Upper lobe of left lung (tissue), 6 donors: ENCODE measurements around the gene BMPR1B. TPM values are rescaled to one million over a fixed set of nuclear protein-coding genes. Genes with fewer than 3 reads are reported as not detected.

Source experiments
- ATAC-seq, 2 donors: fragments of 200-7000 bp; cut with Tn5 transposase; one replicate each; pipeline ENCODE4 v1.9.1; 2022; ENCODE audit warnings: mild to moderate bottlenecking in 2 of 2, moderate library complexity in 2 of 2; ENCODE audit not compliant: low FRiP score in 2 of 2
- DNase-seq, 2 donors: peaks; one replicate each; pipeline ENCODE4 v3.0.0-alpha.2; 2019 to 2020
- H3K27ac ChIP-seq, 4 donors: fragments of 200-600 bp; sonication (generic); one replicate each; pipeline ENCODE4 v1.5.1; 2016 to 2019
- H3K27me3 ChIP-seq, 4 donors: fragments of 200-600 bp; sonication (generic); one replicate each; pipeline ENCODE4 v1.5.1; 2017 to 2019
- H3K36me3 ChIP-seq, 4 donors: fragments of 200-600 bp; sonication (generic); one replicate each; pipeline ENCODE4 v1.5.1; 2016 to 2019
- H3K4me1 ChIP-seq, 4 donors: fragments of 200-600 bp; sonication (generic); one replicate each; pipeline ENCODE4 v1.5.1; 2018 to 2019
- H3K4me3 ChIP-seq, 4 donors: fragments of 200-600 bp; sonication (generic); one replicate each; pipeline ENCODE4 v1.5.1; 2017 to 2019; ENCODE audit warnings: mild to moderate bottlenecking in 2 of 4, moderate library complexity in 1 of 4
- H3K9me3 ChIP-seq, 4 donors: fragments of 200-600 bp; sonication (generic); one replicate each; pipeline ENCODE4 v1.5.1; 2018 to 2019
- CTCF ChIP-seq, 6 experiments: fragments of 450-650 bp in 4 of 6; fragments of 200-600 bp in 2 of 6; sonication (generic) in 2 of 6; IDR thresholded peaks; one replicate each; pipeline ENCODE4 v1.5.1; 2016 to 2019; ENCODE audit warnings: antibody characterized with exemption in 6 of 6
- EP300 ChIP-seq, 4 donors: sonication (generic); formaldehyde crosslinking; IDR thresholded peaks; one replicate each; pipeline ENCODE4 v1.5.1; 2017; ENCODE audit warnings: antibody characterized with exemption in 4 of 4, control low read depth in 2 of 4
- POLR2A ChIP-seq, 4 donors: fragments of 450-650 bp; IDR thresholded peaks; one replicate each; pipeline ENCODE4 v1.5.1; 2016 to 2017; ENCODE audit warnings: antibody characterized with exemption in 4 of 4, mild to moderate bottlenecking in 2 of 4
- POLR2AphosphoS5 ChIP-seq, 2 donors: sonication (generic); formaldehyde crosslinking; IDR thresholded peaks; one replicate each; pipeline ENCODE4 v1.5.1; 2017; ENCODE audit warnings: antibody characterized with exemption in 2 of 2
- WGBS, 2 donors: methylation state at CpG; one replicate each; pipeline ENCODE4 v1.1.5; 2017 to 2018; 5-methylcytosine and 5-hydroxymethylcytosine counted together
- total RNA-seq, 6 donors: library from RNA; depleted of rRNA in 4 of 6; stranded (reverse); fragments of >200 nt in 4 of 6; gene quantifications; one replicate each; pipeline versions ENCODE4 v1.1.0 to v1.2.1, GENCODE V29; 2016 to 2021
- donor health status: DM: no; HTN: no; CAD: no; lungs with moderate emphysema.
- donor health status: DM: no; HTN: yes; CAD: no; lungs with severe emphysema.

Gene BMPR1B
- total RNA-seq, 6 donors from 2014 or later: 0.78 to 7.7 (median 3.5) TPM

DNA sequence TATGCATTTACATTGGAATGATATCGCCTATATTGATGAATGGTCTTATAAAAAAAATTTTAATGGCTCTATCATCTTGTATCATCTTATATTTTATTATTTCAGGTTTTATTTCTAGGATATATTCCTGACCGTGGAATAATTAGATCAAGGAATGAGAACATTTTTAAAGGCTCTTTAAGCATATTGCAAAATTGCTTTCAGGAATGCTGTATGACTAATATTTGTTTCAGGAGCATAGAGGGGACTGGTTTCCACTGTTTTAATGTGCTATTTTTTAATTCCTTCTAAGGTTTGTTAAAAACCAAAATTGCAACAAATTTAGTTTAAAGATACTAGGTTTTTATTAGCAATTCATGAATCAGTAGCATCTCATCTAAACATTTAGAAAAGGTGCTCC lies 120.2 kb downstream of the BMPR1B start:
- Histone ChIP-seq H3K27ac (no peak overlapping the region), H3K9me3 (no peaks in the 10 kb centered on the region), H3K4me3 (no peak overlapping the region), H3K36me3 (no peaks in the 10 kb centered on the region), H3K4me1 (no peaks in the 10 kb centered on the region), H3K27me3 (no peaks in the 10 kb centered on the region)
- no peak for DNase-seq
- ATAC-seq: no peak
- 81 to 82% methylated on average over 2 of the region's 2 CpGs for WGBS, 2 donors
- TF ChIP-seq CTCF (IDR thresholded peaks at IDR 0.05): no peak
- TF ChIP-seq POLR2AphosphoS5 (IDR thresholded peaks at IDR 0.05): no peak
- TF ChIP-seq POLR2A (IDR thresholded peaks at IDR 0.05): no peak
- TF ChIP-seq EP300 (IDR thresholded peaks at IDR 0.05): no peak

DNA sequence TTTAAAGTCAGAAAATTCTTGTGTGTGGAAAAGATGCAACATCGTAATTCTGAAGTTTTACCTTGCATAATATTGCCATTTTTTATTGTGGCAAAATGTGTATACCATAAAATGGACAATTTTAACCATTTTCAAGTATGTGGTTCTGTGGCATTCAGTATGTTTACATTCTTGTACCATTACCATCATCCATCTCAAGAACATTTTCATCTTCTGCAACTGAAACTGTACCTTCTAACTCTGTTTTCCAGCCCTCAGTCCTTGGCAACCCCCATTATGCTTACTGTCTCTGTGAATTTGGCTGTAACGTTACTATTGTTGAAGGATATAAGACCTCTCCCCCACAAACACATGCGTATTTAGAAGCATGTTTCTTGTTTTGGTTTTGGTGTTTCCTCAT lies 123.2 kb downstream of the BMPR1B start:
- H3K4me3 ChIP-seq: no peak overlapping the region
- 89 to 93% methylated on average over 3 of the region's 3 CpGs for WGBS, 2 donors
- no peaks in the 10 kb centered on the region for H3K4me1 ChIP-seq
- no peaks in the 10 kb centered on the region for H3K36me3 ChIP-seq
- H3K27ac ChIP-seq: no peak overlapping the region
- no peak for TF ChIP-seq POLR2AphosphoS5 (IDR thresholded peaks at IDR 0.05)
- TF ChIP-seq CTCF (IDR thresholded peaks at IDR 0.05): no peak
- no peak for TF ChIP-seq EP300 (IDR thresholded peaks at IDR 0.05)
- TF ChIP-seq POLR2A (IDR thresholded peaks at IDR 0.05): no peak
- DNase-seq (no peak), ATAC-seq (no peak)
- H3K27me3 ChIP-seq: no peaks in the 10 kb centered on the region
- no peaks in the 10 kb centered on the region for H3K9me3 ChIP-seq

DNA sequence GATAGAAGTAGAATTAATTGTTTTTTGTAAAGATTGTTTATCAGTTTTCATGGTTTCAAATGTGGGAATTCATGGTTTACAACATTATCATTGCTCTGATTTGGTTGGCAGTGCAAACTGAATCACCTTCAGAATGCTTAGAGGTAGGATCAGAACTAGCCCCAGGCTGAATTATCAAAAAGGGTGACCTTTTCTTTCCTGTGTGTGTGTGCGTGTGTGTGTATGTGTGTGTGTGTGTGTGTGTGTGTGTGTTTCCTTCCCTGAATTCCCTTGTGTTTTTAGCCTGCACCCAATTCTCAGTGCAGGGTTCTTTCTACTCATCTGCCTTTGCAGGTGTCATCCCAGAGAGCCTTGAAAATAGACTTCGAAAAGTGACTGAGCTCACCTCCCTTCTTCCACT lies 125.0 kb downstream of the BMPR1B start:
- no peaks in the 10 kb centered on the region for H3K9me3 ChIP-seq
- 66 to 71% methylated on average over 2 of the region's 2 CpGs for WGBS, 2 donors
- no peaks in the 10 kb centered on the region for H3K27me3 ChIP-seq
- no peaks in the 10 kb centered on the region for H3K4me1 ChIP-seq
- no peak overlapping the region for H3K4me3 ChIP-seq
- no peak for ATAC-seq
- no peak for DNase-seq
- no peak overlapping the region for H3K27ac ChIP-seq
- no peaks in the 10 kb centered on the region for H3K36me3 ChIP-seq
- TF ChIP-seq POLR2A (IDR thresholded peaks at IDR 0.05) (no peak), EP300 (IDR thresholded peaks at IDR 0.05) (no peak), POLR2AphosphoS5 (IDR thresholded peaks at IDR 0.05) (no peak), CTCF (IDR thresholded peaks at IDR 0.05) (no peak)

DNA sequence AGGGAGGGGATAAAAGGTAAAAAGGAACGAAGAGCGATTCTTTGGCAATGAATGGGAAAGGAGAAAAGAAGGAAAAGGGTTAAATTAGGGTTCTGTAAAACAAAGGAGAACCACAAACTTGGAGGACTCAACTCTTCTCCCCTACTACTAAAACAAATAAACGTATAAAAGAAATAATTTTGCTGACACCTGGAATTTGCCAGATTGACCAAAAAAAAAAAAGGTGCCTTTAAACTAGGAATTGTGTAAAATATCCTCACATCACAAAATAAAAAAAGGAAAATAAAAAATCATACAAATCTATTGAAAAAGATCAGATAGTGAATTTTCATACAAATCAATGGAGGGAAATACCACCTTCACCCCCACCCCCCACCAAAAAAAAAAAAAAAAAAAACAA lies 129.3 kb downstream of the BMPR1B start:
- 67 to 80% methylated on average over 3 of the region's 3 CpGs for WGBS, 2 donors
- H3K9me3 ChIP-seq: no peaks in the 10 kb centered on the region
- H3K27ac ChIP-seq: no peak overlapping the region
- H3K4me1 ChIP-seq: no peaks in the 10 kb centered on the region
- TF ChIP-seq CTCF (IDR thresholded peaks at IDR 0.05) (no peak), POLR2A (IDR thresholded peaks at IDR 0.05) (no peak), EP300 (IDR thresholded peaks at IDR 0.05) (no peak), POLR2AphosphoS5 (IDR thresholded peaks at IDR 0.05) (no peak)
- H3K4me3 ChIP-seq: no peak overlapping the region
- H3K27me3 ChIP-seq: no peaks in the 10 kb centered on the region
- no peaks in the 10 kb centered on the region for H3K36me3 ChIP-seq
- ATAC-seq (no peak), DNase-seq (no peak)

- no peak overlapping the region for H3K27ac ChIP-seq
- H3K36me3 ChIP-seq: no peaks in the 10 kb centered on the region
- no peaks in the 10 kb centered on the region for H3K9me3 ChIP-seq
- ATAC-seq (no peak), DNase-seq (no peak)
- no peaks in the 10 kb centered on the region for H3K27me3 ChIP-seq
- TF ChIP-seq EP300 (IDR thresholded peaks at IDR 0.05): no peak
- no peak for TF ChIP-seq CTCF (IDR thresholded peaks at IDR 0.05)
- no peak for TF ChIP-seq POLR2A (IDR thresholded peaks at IDR 0.05)
- no peak for TF ChIP-seq POLR2AphosphoS5 (IDR thresholded peaks at IDR 0.05)
- 68 to 93% methylated on average over 1 of the region's 1 CpG for WGBS, 2 donors
- no peaks in the 10 kb centered on the region for H3K4me1 ChIP-seq
- H3K4me3 ChIP-seq: no peak overlapping the region
These were observed 131.8 kb downstream of the BMPR1B start for GRCh38 chr4:94889523-94889922.
